ENCODE results near the gene HNRNPK.
A peak's percentile ranks its signal among the peaks of the same experiment; 100 is the strongest.

Gene HNRNPK

GRCh38 chr9:83927591-83927990, 52.4 kb downstream of the HNRNPK start:
- no peaks in the 10 kb centered on the region for H3K27me3 Mint-ChIP-seq (ENCODE audit: low read depth)
- no peaks in the 10 kb centered on the region for H3K4me1 Mint-ChIP-seq
- no peaks in the 10 kb centered on the region for H3K36me3 Mint-ChIP-seq (ENCODE audit: low read depth)
- H3K9me3 Mint-ChIP-seq, result no peaks in the 10 kb centered on the region
- TF ChIP-seq CTCF (IDR thresholded peaks at IDR 0.05; ENCODE audit: unreplicated experiment in 3 of 3), result no peak
- no peak overlapping the region for H3K4me3 Mint-ChIP-seq
- H3K27ac Mint-ChIP-seq, result no peak overlapping the region

- Mint-ChIP-seq H3K27ac (peak within 1 kb of the TSS; percentile 96 to 98 (median 97)), H3K27me3 (ENCODE audit: low read depth) (no peaks in the 10 kb centered on the region), H3K4me3 (peak within 1 kb of the TSS; percentile 90 to 96 (median 94)), H3K9me3 (no peaks in the 10 kb centered on the region), H3K4me1 (peaks cover 10% of the 10 kb centered on the region), H3K36me3 (ENCODE audit: low read depth) (peaks cover 4% of the 10 kb centered on the region)
- peak; percentile 51 to 76 (median 65) for TF ChIP-seq CTCF (IDR thresholded peaks at IDR 0.05; ENCODE audit: unreplicated experiment in 3 of 3)
These were observed 58.9 kb downstream of the HNRNPK start, which contains the start of gene KIF27 for GRCh38 chr9:83920927-83921707. Gene KIF27, minus strand, starts transcription at chr9:83921432. Its CDS starts 5,841 bp downstream, at chr9:83915591.

GRCh38 chr9:83920469-83920926, 59.5 kb downstream of the HNRNPK start:
- Mint-ChIP-seq H3K27me3 (ENCODE audit: low read depth) (no peaks in the 10 kb centered on the region), H3K4me3 (peak overlapping the region; percentile 90 to 96 (median 94)), H3K27ac (peak overlapping the region; percentile 96 to 98 (median 97)), H3K9me3 (no peaks in the 10 kb centered on the region), H3K36me3 (ENCODE audit: low read depth) (peaks cover 4% of the 10 kb centered on the region), H3K4me1 (peaks cover 10% of the 10 kb centered on the region)
- no peak for TF ChIP-seq CTCF (IDR thresholded peaks at IDR 0.05; ENCODE audit: unreplicated experiment in 3 of 3)

- no peaks in the 10 kb centered on the region for H3K27me3 Mint-ChIP-seq (ENCODE audit: low read depth)
- H3K4me1 Mint-ChIP-seq, result peaks cover 10% of the 10 kb centered on the region
- peak overlapping the region in 2 of 3 experiments; percentile 39 to 76 for H3K27ac Mint-ChIP-seq
- H3K9me3 Mint-ChIP-seq, result no peaks in the 10 kb centered on the region
- TF ChIP-seq CTCF (IDR thresholded peaks at IDR 0.05; ENCODE audit: unreplicated experiment in 3 of 3), result no peak
- peak overlapping the region; percentile 62 to 70 (median 70) for H3K4me3 Mint-ChIP-seq
- H3K36me3 Mint-ChIP-seq (ENCODE audit: low read depth), result peaks cover 4% of the 10 kb centered on the region
These were observed 60.9 kb downstream of the HNRNPK start for GRCh38 chr9:83919111-83919510.
